SK-N-SH treated with all-trans-retinoic acid at 6 μM for 48 hours (cell line): ENCODE measurements around the gene SKAP2.

ENCODE experiments used
- ATAC-seq: fragments of 200-7000 bp; cut with Tn5 transposase; 3 replicates; pipeline ENCODE4 v1.9.1; 2020; ENCODE audit warnings: mild to moderate bottlenecking, moderate library complexity
- ARNTL ChIP-seq: fragments of 450-650 bp; formaldehyde crosslinking; IDR thresholded peaks from 2 replicates; pipeline ENCODE4 v1.5.0; 2020; ENCODE audit warnings: low read depth, mild to moderate bottlenecking, moderate library complexity, borderline replicate concordance
- BACH2 ChIP-seq: fragments of 250-450 bp; sonication (Bioruptor Pico); IDR thresholded peaks from 2 replicates; pipeline ENCODE4 v1.9.0; 2021; ENCODE audit warnings: mild to moderate bottlenecking, borderline replicate concordance
- CSDC2 ChIP-seq: fragments of 250-450 bp; sonication (Bioruptor Pico); IDR thresholded peaks from 2 replicates; pipeline ENCODE4 v1.5.0; 2020; ENCODE audit warnings: mild to moderate bottlenecking, moderate library complexity
- ESRRG ChIP-seq: fragments of 250-450 bp; sonication (Bioruptor Pico); IDR thresholded peaks from 2 replicates; pipeline ENCODE4 v1.6.1; 2021; ENCODE audit warnings: mild to moderate bottlenecking
- GLIS3 ChIP-seq: fragments of 250-450 bp; sonication (Bioruptor Pico); IDR thresholded peaks from 2 replicates; pipeline ENCODE4 v1.5.0; 2020; ENCODE audit warnings: mild to moderate bottlenecking, moderate library complexity
- ISL1 ChIP-seq: fragments of 250-450 bp; sonication (Bioruptor Pico); IDR thresholded peaks from 2 replicates; pipeline ENCODE4 v2.1.2; 2022; ENCODE audit warnings: mild to moderate bottlenecking, moderate library complexity
- OSR1 ChIP-seq: fragments of 250-450 bp; sonication (Bioruptor Pico); IDR thresholded peaks from 2 replicates; pipeline ENCODE4 v1.8.0; 2022; ENCODE audit warnings: moderate library complexity, mild to moderate bottlenecking, inconsistent platforms
- PATZ1 ChIP-seq: fragments of 250-450 bp; sonication (Bioruptor Pico); IDR thresholded peaks from 2 replicates; pipeline ENCODE4 v1.8.0; 2020; ENCODE audit warnings: mild to moderate bottlenecking, moderate library complexity, borderline replicate concordance
- PPARA ChIP-seq: fragments of 250-450 bp; sonication (Bioruptor Pico); IDR thresholded peaks from 2 replicates; pipeline ENCODE4 v1.5.0; 2020; ENCODE audit warnings: mild to moderate bottlenecking, borderline replicate concordance
- RARB ChIP-seq: fragments of 250-450 bp; sonication (Bioruptor Pico); IDR thresholded peaks from 2 replicates; pipeline ENCODE4 v1.8.0; 2021; ENCODE audit warnings: mild to moderate bottlenecking, moderate library complexity
- SNAI2 ChIP-seq: fragments of 250-450 bp; sonication (Bioruptor Pico); IDR thresholded peaks from 2 replicates; pipeline ENCODE4 v1.5.0; 2020; ENCODE audit warnings: mild to moderate bottlenecking, moderate library complexity
- TCF4 ChIP-seq: fragments of 250-450 bp; sonication (Bioruptor Pico); IDR thresholded peaks from 2 replicates; pipeline ENCODE4 v1.8.0; 2021; ENCODE audit warnings: mild to moderate bottlenecking, moderate library complexity, borderline replicate concordance
- TOX ChIP-seq: fragments of 250-450 bp; sonication (Bioruptor Pico); IDR thresholded peaks from 2 replicates; pipeline ENCODE4 v1.8.0; 2021; ENCODE audit warnings: mild to moderate bottlenecking, moderate library complexity, borderline replicate concordance
- TSHZ2 ChIP-seq: fragments of 250-450 bp; sonication (Bioruptor Pico); IDR thresholded peaks from 2 replicates; pipeline ENCODE4 v1.5.0; 2020; ENCODE audit warnings: mild to moderate bottlenecking, moderate library complexity
- ZC3H10 ChIP-seq: fragments of 250-450 bp; sonication (Bioruptor Pico); IDR thresholded peaks from 2 replicates; pipeline ENCODE4 v1.5.1; 2021; ENCODE audit warnings: mild to moderate bottlenecking, moderate library complexity
- ZFP3 ChIP-seq: fragments of 250-450 bp; sonication (Bioruptor Pico); IDR thresholded peaks from 2 replicates; pipeline ENCODE4 v1.5.0; 2020; ENCODE audit warnings: mild to moderate bottlenecking, moderate library complexity
- ZFP30 ChIP-seq: fragments of 450-650 bp; formaldehyde crosslinking; IDR thresholded peaks from 2 replicates; pipeline ENCODE4 v1.5.0; 2022; ENCODE audit warnings: mild to moderate bottlenecking, moderate library complexity
- ZNF565 ChIP-seq: fragments of 450-650 bp; formaldehyde crosslinking; conservative IDR thresholded peaks from 2 replicates; pipeline ENCODE4 v1.5.0; 2020; ENCODE audit warnings: low read depth, mild to moderate bottlenecking, moderate library complexity
- ZNF70 ChIP-seq: fragments of 450-650 bp; formaldehyde crosslinking; IDR thresholded peaks from 2 replicates; pipeline ENCODE4 v1.5.0; 2020; ENCODE audit warnings: mild to moderate bottlenecking, moderate library complexity

Gene SKAP2

GRCh38 chr7:26891400-26892350, 27.3 kb upstream of the SKAP2 start:
- TF ChIP-seq GLIS3 (CRISPR knock-in tag) (no peak), PATZ1 (CRISPR knock-in tag) (no peak), BACH2 (no peak), TCF4 (CRISPR knock-in tag) (no peak), ZFP30 (CRISPR knock-in tag) (no peak)
- no peak for ATAC-seq

- TF ChIP-seq ZFP30 (CRISPR knock-in tag): no peak
- TF ChIP-seq PATZ1 (CRISPR knock-in tag): no peak
- no peak for TF ChIP-seq BACH2
- TF ChIP-seq TCF4 (CRISPR knock-in tag): no peak
- no peak for TF ChIP-seq ARNTL (CRISPR knock-in tag)
- TF ChIP-seq TOX (CRISPR knock-in tag): no peak
- TF ChIP-seq ZC3H10 (CRISPR knock-in tag): no peak
- TF ChIP-seq TSHZ2 (CRISPR knock-in tag): no peak
- no peak for TF ChIP-seq ZFP3
- no peak for TF ChIP-seq ISL1 (CRISPR knock-in tag)
- TF ChIP-seq RARB (CRISPR knock-in tag): no peak
- no peak for TF ChIP-seq ZNF70 (CRISPR knock-in tag)
- no peak for TF ChIP-seq ZNF565 (CRISPR knock-in tag)
- TF ChIP-seq SNAI2 (CRISPR knock-in tag): no peak
- no peak for TF ChIP-seq OSR1 (CRISPR knock-in tag)
- TF ChIP-seq CSDC2 (CRISPR knock-in tag): no peak
- TF ChIP-seq ESRRG (CRISPR knock-in tag): no peak
- no peak for ATAC-seq
Observed at GRCh38 chr7:26880852-26881251, 16.5 kb upstream of the SKAP2 start.

GRCh38 chr7:26879671-26880070, 15.3 kb upstream of the SKAP2 start:
- TF ChIP-seq PPARA (CRISPR knock-in tag): no peak
- no peak for TF ChIP-seq ZFP3
- no peak for TF ChIP-seq ZC3H10 (CRISPR knock-in tag)
- no peak for TF ChIP-seq ISL1 (CRISPR knock-in tag)
- no peak for TF ChIP-seq TOX (CRISPR knock-in tag)
- no peak for TF ChIP-seq TSHZ2 (CRISPR knock-in tag)
- TF ChIP-seq ZNF565 (CRISPR knock-in tag): no peak
- TF ChIP-seq SNAI2 (CRISPR knock-in tag): no peak
- TF ChIP-seq, all 23 proteins: peak for 0
- ATAC-seq: no peak
